HG03280 (cell line): Measurements from ENCODE around the gene KRTAP10-6.
"Not testable (repeated sequence)": the region's sequence is repeated elsewhere in the genome, so short reads cannot be mapped to it uniquely, and the experiment has no call there.

Experiments
- ATAC-seq: cut with Tn5 transposase; IDR thresholded peaks from one replicate; pipeline ENCODE4 v1.9.1; 2021; ENCODE audit warnings: mild to moderate bottlenecking, moderate library complexity; ENCODE audit not compliant: unreplicated experiment

KRTAP10-6 gene

DNA sequence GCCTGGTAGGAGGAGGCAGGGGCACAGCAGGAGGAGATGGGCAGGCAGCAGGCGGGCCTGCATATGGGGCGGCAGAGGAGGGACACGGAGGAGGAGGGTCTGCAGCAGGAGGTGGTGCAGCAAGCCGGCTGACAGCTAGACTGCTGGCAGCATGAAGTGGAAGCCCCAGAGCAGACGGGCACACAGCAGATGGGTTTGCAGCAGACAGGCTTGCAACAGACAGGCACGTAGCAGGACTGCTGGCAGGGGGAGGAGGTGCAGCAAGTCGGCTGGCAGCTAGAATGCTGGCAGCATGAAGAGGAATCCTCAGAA is 12.5 kb downstream of the KRTAP10-6 start:
- no peak for ATAC-seq

DNA sequence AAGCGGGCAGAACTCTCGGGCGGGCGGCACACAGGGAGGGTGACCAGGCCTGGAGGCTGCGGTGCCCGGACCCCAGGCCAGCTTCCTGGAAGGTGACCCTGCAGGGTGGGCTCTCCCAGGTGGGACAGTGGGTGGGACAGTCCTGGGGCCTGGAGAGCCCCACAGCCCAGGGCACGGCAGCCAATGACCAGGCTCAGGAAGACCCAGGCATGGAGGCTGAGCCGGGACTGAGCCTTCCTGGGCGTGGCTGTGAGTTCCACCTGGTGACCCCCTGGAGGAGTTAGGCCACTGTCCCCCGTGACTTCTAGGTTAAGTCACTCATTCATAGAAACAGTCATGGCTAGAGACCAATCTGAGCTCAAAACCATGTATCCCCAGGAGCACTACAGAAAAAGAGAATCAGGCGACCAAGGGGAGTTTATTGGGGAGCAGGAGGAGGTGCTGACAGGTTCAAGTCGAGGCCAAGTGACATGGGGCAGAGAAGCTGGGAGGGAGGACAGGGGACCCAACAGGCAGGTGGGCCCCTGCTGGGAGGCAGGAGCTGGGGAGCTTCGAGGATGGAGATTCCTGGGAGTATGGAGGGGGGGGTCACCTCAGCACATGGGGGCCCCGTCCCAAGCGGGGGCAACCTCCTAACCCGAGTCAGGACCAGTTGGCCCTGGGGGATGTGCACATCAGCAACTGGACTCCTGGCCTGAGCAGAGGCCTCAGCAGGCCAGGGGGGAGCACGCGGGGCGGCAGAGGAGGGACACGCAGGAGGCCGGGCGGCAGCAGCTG is 13.1 kb downstream of the KRTAP10-6 start:
- no peak for ATAC-seq

DNA sequence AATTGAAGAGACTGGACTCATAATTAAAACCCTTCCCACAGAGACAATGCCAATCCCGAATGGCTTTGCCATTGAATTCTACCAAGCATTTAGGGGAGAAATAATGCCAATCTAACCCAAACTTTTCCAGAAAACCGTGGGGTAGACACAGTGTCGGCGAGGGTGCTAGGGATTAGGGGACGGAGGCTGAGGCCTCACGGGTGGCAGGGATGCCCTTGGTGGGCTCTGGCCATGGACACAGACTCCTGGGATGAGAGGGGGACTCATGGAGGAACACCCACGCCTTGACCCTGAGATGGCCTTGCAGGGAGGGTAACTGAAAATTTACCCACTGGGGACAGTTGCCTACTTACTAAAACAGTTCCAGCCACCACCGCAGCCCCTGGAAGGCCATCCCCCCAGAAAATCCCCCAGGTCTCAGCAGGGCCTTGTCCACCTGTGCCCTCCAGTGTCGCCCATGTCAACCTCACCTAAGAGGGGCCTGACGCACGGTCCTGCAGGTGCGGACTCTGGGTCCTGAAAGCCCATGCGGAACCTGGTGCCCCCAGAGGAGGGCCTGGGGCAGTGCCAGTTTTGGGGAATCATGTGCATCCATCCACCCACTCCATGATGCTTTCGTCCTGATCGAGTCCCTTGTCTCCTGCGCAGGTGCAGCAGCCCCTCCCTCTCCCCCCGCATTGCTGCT is 13.8 kb downstream of the KRTAP10-6 start:
- no peak for ATAC-seq

DNA sequence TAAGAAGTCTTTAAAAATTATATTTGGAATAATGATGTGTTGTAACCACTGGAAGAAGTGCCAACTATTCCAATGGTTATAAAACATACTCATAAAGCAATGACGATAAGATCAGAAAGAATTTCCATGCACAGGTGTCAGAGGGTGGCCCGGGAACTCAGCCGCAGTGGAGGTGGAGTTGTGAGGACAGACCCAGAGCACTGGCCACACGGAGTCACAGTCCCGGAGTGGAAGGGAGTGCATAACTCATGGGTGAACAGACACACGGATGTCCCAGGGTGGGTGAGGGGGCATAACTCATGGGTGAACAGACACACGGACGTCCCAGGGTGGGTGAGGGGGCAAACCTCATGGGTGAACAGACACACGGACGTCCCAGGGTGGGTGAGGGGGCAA is 16.3 kb downstream of the KRTAP10-6 start:
- no peak for ATAC-seq

DNA sequence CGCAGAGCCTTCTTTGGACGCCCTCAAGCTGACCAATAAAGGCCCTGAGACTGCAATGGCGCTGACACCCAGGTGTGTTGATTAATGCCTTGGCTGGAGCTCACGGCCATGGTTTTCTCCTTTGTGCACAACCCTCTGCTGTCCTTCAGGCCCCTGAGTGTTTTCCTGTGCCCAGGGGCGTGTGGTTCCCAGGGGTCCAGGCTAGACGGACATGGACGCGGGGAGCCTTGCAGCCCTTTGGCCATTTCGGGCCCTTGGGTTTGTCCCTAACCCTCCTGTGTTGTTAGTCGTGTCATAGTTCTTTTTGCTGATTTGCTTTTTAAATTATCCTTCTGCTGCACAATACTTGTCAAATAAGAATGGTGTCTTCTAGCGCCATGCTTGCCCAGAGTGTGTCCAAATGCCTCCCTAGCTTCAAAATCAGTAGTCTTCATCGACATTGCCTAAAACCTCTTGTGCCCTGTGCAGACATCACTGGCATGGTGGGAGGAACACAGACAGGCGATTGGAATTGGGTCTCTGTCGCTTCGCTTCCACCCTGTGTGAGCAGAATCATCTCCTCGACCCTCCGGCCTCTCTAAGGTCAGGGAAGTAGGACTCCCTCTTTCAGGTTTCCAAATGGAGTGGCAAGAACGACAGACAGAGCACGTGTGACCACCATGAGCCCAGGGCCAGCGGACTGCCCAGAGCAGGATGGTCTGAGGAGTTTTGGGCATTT is 16.8 kb downstream of the KRTAP10-6 start:
- ATAC-seq: no peak

DNA sequence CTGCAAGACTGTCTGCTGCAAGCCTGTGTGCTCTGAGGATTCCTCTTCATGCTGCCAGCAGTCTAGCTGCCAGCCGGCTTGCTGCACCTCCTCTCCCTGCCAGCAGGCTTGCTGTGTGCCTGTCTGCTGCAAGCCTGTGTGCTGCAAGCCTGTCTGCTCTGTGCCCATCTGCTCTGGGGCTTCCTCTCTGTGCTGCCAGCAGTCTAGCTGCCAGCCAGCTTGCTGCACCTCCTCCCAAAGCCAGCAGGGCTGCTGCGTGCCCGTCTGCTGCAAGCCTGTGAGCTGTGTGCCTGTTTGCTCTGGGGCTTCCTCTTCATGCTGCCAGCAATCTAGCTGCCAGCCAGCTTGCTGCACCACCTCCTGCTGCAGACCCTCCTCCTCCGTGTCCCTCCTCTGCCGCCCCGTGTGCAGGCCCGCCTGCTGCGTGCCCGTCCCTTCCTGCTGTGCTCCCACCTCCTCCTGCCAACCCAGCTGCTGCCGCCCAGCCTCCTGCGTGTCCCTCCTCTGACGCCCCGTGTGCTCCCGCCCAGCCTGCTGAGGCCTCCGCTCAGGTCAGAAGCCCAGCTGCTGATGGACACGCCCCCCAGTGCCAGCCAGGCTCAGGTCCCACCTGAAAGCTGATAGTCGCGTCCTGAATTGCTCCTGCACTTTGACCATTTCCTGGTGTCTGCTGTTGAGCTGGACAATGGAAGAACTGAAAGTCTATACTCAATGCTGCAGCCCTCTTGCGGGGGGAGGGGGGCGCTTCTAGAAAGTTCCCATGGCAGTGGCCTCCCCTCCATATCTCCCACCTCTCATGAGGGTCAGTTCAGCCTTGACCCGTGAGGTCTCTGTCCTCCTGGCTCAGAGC is 17.6 kb downstream of the KRTAP10-6 start:
- ATAC-seq: no peak

DNA sequence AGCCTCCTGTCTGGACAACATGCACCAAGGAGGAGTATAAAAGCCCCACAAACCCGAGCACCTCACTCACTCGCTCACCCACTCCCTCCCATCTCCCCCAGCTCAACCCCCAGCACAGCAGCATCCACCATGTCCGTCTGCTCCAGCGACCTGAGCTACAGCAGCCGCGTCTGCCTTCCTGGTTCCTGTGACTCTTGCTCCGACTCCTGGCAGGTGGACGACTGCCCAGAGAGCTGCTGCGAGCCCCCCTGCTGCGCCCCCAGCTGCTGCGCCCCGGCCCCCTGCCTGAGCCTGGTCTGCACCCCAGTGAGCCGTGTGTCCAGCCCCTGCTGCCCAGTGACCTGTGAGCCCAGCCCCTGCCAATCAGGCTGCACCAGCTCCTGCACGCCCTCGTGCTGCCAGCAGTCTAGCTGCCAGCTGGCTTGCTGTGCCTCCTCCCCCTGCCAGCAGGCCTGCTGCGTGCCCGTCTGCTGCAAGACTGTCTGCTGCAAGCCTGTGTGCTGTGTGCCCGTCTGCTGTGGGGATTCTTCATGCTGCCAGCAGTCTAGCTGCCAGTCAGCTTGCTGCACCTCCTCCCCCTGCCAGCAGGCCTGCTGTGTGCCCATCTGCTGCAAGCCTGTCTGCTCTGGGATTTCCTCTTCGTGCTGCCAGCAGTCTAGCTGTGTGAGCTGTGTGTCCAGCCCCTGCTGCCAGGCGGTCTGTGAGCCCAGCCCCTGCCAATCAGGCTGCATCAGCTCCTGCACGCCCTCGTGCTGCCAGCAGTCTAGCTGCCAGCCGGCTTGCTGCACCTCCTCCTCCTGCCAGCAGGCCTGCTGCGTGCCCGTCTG is 18.5 kb downstream of the KRTAP10-6 start, which contains the start of gene KRTAP10-4:
Gene KRTAP10-4, plus strand, starts transcription at position 100 of the 827 bp plus-strand sequence. Its CDS starts 30 bp downstream, at position 130.
- not testable (repeated sequence) for ATAC-seq

DNA sequence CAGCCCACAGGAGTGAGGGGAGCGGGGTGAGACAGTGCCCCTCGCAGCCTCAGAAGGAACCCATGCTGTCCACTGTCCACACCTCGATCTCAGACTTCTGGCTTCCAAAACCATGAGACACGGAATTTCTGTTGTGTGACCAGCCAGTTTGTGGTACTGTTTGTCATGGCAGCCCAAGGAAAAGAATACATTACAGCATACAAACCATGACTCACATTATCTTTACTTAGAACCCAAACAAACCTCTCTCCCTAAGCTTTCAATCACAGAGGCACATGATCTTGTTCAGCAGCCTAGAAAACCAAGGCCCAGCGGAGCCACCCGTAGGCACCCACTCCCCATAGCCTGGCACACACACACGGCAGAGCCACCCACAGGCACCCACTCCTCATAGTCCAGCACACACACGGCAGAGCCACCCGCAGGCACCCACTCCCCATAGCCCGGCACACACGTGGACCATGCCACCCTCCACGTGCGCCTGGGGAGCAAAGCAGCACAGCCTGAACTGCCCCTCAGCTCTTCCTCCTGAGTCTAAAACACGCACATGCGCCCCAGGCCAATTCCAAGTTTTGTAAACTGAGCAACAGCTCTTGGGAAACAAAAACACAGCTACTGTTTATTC is 19.2 kb downstream of the KRTAP10-6 start:
- ATAC-seq: no peak

DNA sequence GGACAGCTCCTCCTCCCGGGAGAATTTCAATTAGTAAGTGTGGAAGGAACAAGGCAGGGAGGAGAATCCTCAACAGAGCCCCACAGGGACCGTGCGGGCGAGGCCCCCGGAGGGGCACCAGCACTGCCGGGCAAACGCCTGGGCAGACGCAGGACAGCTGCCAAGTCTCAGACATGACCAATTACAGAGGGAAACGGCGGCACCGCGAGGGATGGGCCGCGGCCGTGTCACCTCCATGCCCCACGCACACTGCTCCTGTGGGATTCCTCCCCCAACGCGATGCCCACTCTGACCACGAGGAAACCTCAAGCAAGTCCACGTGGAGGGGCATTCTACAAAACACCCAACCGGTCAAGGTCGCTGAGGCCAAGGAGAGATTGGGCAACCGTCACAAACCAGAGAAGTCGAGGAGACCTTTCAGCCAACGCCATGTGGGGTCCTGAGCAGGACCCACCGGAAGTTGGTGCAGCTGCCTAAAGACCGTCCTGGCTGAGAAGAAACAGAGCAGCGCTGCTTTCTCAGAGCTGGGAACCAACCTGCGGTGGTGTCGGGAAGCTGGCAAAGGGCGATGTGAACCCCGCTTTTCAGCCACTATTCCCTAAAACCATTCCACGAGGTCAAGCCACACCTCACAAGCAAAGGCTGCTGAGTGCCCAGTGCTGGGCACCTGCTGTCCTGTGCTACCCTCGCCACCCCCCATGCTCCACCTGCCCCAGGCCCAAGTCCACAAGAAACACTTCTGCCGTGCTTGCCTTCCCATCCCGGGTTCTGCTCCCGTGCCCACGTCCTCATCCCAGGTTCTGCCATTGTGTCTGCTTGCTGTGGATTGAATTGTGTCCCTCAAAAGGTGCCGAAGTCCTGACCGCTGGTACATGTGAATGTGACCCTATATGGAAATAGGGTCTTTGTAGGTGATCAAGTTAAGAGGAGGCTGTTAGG is 20.2 kb downstream of the KRTAP10-6 start:
- no peak for ATAC-seq

DNA sequence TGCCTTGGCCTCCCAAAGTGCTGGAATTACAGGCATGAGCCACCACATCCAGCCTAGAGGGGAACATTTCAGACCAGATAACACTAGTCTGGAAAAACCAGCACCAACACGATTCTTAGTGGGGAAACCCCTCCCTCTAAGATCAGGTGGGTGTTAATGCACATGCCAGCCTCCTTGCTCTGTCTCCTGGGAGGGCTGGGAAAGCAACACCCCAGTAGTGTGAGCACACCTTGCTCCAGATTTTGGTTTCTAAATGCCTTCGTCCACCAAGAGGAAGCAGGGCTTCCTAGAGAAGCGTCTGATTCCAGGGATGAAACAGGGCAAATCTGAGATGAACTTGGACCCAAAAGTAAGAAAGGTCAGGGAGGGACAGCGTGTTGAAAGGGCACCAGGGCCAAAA is 21.0 kb downstream of the KRTAP10-6 start:
- ATAC-seq: no peak

DNA sequence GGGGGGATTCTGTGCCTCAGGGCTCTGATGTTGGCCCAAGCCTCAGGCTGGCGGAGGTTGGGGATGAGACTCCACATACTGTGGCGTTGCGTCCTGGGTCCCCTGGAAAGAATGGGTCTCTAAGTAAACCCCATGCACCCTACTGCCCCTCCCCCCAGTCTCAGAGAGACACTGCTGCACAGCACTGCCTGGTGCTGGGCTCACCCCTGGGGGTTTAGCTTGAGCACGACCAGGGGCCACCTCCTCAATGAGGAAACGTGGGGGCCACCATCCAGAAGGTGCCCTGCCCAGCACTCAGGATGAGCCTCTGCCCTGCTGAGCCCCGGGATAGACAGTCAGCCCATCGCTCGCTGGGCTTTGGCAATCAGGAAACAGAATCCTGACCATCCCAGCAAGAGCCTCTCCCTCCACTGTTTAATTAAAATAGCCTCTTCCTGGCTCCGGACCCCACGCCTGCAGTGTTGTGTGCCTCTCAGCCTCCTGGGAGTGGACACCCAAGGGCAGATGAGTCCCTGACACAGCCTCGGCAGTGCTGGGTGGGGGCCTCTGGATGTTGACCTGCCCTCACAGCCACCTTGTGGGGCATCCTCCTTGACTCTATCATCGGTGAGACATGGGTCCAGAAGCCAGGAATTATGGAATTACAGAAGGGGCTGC is 22.3 kb downstream of the KRTAP10-6 start:
- ATAC-seq: no peak

DNA sequence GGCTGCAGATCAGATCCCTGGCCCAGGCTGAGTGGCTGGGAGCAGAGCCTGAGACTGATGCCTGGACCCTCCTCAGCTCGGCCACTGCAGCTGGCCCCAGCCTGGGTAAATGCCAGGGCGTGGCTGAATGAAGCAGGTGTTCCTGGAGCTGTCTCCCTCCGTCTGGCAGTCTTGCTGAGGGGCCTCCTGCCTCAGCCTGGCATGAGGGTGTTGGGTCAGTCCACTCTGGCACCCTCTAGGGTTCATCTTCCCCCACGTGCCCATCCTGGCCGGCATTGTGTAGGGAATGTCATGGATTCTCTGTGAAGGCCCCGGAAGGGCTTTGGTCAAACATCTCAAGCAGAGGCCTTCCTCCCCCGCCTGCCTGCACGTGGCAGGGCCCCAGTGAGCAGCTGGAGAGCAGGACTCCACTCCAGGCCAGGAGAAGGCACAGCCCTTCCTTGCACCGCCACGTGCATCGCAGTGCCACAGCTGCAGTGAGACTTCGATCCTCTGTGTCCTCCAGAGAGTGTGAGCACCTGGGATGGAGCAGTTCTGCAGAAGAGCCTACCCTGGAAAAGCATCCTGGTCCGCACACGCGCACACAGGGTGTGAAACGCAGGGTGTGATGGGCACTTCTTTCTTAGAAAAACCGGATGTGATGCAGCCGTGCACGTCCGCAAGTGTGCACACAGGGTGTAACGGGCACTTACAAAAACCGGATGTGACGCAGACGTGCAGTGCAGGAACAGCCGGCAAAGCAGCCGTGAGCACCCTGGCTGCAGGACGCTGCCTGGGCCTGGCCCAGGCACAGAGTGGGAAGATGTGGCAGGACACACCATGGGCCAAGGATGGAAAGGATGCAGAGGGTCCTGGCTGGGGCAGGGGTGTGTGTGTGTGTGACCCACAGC is 23.4 kb downstream of the KRTAP10-6 start:
- no peak for ATAC-seq

DNA sequence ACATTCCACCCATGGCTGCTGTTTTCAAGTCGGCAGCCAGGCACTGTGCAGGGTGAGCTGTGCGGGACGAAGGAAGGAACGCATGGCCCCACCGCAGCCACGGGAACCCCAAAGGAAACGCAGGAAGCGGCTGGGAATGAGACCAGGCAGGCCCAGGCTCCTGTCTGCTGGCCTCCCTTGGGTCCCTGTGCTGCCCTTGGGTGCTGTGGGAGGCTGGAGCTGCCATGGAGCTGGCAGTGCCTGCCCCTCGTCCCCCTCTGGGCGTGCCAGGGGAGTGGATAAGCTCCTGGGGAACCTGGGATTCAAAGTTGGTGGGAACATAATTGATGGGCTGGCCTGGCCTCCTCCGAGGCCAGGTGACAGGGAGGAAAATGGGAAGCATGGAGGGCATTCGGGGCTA is 24.0 kb downstream of the KRTAP10-6 start:
- ATAC-seq: no peak

DNA sequence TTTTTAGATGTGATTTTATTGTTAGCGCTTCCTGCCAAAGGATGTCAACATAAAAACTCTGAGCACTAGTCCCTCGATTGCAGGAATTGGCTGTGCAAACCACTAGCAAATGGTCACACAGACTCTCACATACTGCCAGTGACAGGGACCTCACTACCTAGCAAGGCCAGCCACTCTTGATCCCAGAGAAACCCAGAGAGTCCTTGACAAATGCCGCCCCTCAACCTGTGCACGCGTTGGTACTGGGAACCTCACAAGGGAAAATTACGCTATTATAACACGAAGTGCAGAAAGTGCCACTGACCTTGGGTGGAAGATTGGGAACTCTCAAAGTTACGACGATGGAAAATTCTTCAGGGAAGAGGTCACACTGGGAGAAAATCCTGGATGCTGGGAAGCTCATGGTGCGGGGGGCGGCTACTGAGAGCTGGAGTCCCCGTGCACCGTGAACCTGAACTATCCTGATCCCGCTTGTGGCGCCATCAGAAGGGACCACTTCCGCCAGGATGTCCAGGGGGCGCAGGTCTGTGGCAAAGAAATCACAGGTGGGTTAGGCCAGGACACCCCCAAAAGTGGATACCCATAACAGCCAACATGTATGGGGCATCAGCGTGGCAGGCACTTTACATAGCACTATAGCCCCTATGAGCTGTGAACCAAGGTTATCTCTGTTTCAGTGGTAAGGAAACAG is 24.7 kb downstream of the KRTAP10-6 start:
- ATAC-seq: no peak

DNA sequence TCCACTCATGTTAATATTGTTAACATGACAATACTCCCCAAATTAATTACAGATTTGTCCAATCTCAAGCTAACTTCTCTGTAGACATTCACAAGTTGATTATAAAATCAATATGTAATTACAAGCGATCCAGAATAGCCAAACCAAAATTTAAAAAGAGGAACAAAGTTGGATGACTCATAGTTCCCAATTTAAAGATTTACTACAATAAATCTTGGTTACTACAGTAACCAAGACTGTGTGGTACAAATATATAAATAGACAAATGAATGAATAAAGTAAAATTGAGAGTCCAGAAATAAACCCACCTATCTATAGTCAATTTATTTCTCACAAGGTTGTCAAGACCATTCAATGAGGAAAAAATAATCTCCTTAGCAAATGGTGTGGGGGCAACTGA is 25.9 kb downstream of the KRTAP10-6 start:
- ATAC-seq: no peak

DNA sequence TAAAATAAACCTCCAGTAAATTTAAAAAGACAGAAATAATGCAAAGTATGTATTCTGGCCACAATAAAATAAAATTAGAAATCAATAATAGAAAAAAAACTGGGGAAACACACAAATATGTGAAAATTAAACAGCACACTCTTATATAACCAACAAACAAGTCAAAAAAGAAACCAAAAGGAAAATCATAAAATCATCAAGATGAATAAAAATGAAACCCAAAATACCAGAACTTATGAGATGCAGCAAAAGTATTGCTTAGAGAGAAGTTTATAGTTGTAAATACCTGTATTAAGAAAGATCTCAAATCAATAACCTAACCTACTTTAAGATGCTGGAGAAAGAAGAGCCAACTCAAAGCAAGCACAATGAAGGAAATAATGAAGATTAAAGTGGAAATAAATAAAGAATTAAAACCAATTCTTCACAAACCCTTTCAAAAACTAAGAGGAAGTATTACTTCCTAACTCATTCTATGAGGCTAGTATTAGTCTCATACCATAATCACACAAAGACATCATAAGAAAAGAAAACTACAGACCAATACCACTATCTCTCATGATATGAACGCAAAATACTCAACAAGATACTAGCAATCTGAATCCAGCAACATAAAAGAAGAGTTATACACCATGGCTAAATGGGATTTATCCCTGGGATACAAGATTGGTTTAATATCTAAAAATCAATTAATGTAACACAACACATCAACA is 27.3 kb downstream of the KRTAP10-6 start:
- ATAC-seq: no peak
